DND-41 (cell line): ENCODE results near the gene MYO1E.

ENCODE experiments used
- EZH2 ChIP-seq: IDR thresholded peaks from 3 replicates; pipeline ENCODE4 v1.6.1; 2012; ENCODE audit warnings: borderline replicate concordance, low read depth, mild to moderate bottlenecking, moderate library complexity, low read length, inconsistent platforms; ENCODE audit not compliant: severe bottlenecking
- TF ChIP-seq, protein P1 (sequence below): IDR thresholded peaks from 2 replicates; pipeline ENCODE4 v1.5.1; 2012; ENCODE audit warnings: borderline replicate concordance, low read length, moderate library complexity, mild to moderate bottlenecking; ENCODE audit not compliant: poor library complexity, severe bottlenecking; ENCODE audit errors: extremely low read depth

DNA sequence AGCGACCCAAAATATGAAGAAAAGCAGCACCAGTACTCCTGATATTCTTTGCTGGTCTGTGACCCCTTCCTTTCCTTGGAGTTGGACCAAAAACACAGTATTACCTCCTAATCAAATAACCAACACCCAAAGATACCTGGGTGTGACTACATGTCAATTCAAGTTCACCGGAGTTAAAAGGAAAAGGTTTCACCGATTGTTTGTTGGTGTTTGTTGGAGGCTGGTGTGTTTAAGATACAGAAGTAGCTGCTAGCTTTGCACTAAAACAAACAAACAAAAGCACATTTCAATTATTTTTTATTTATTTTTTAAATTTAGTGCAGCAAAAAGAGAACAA lies 81.5 kb downstream of the MYO1E start:
- TF ChIP-seq, protein P1, sequence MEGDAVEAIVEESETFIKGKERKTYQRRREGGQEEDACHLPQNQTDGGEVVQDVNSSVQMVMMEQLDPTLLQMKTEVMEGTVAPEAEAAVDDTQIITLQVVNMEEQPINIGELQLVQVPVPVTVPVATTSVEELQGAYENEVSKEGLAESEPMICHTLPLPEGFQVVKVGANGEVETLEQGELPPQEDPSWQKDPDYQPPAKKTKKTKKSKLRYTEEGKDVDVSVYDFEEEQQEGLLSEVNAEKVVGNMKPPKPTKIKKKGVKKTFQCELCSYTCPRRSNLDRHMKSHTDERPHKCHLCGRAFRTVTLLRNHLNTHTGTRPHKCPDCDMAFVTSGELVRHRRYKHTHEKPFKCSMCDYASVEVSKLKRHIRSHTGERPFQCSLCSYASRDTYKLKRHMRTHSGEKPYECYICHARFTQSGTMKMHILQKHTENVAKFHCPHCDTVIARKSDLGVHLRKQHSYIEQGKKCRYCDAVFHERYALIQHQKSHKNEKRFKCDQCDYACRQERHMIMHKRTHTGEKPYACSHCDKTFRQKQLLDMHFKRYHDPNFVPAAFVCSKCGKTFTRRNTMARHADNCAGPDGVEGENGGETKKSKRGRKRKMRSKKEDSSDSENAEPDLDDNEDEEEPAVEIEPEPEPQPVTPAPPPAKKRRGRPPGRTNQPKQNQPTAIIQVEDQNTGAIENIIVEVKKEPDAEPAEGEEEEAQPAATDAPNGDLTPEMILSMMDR: no peak
- no peak for TF ChIP-seq EZH2
